Esophagus muscularis mucosa (tissue), 4 donors: ENCODE data around the gene SEC61G. TPM values are rescaled to one million over a fixed set of nuclear protein-coding genes. Genes with fewer than 3 reads are reported as not detected.

Experiments
- DNase-seq: peaks from one replicate; pipeline ENCODE4 v3.0.0-alpha.2; 2017; ENCODE audit errors: extremely low spot score
- H3K27ac ChIP-seq, 4 donors: fragments of 200-600 bp; sonication (generic); replicated peaks in 1 of 4; 1 replicate in 3 of 4; 2 replicates in 1 of 4; pipeline ENCODE4 v1.5.1; 2016 to 2019; ENCODE audit warnings: mild to moderate bottlenecking in 1 of 4
- H3K27me3 ChIP-seq, 4 donors: fragments of 200-600 bp; sonication (generic); one replicate each; pipeline versions ENCODE4 v1.5.1 to v1.6.0; 2016 to 2019
- H3K36me3 ChIP-seq, 4 donors: fragments of 200-600 bp; sonication (generic); one replicate each; pipeline ENCODE4 v1.5.1; 2016 to 2019
- H3K4me1 ChIP-seq, 4 donors: fragments of 200-600 bp; sonication (generic); one replicate each; pipeline ENCODE4 v1.5.1; 2016 to 2019
- H3K4me3 ChIP-seq, 4 donors: fragments of 200-600 bp; sonication (generic); 1 replicate in 2 of 4; 2 replicates in 2 of 4; pipeline ENCODE4 v1.5.1; 2016 to 2019; ENCODE audit warnings: mild to moderate bottlenecking in 4 of 4, moderate library complexity in 1 of 4
- H3K9me3 ChIP-seq, 4 donors: fragments of 200-600 bp; sonication (generic); 1 replicate in 3 of 4; 2 replicates in 1 of 4; pipeline ENCODE4 v1.5.1; 2016 to 2019
- EP300 ChIP-seq: sonication (generic); formaldehyde crosslinking; IDR thresholded peaks from one replicate; pipeline ENCODE4 v1.6.1; 2017; ENCODE audit warnings: antibody characterized with exemption
- POLR2A ChIP-seq: fragments of 450-650 bp; IDR thresholded peaks from one replicate; pipeline ENCODE4 v1.6.1; 2017; ENCODE audit warnings: antibody characterized with exemption, moderate library complexity, mild to moderate bottlenecking, low read depth
- POLR2AphosphoS5 ChIP-seq, 2 donors: sonication (generic); formaldehyde crosslinking; IDR thresholded peaks; one replicate each; pipeline ENCODE4 v1.6.1; 2017; ENCODE audit warnings: antibody characterized with exemption in 2 of 2
- WGBS: methylation state at CpG from one replicate; pipeline ENCODE4 v1.1.5; 2018; 5-methylcytosine and 5-hydroxymethylcytosine counted together
- intact Hi-C: fragments of 100-400 bp; cut with DNase I; formaldehyde crosslinking; loops from one replicate; pipeline ENCODE4 v1.15.1; 2023
- total RNA-seq, 4 donors: library from RNA; depleted of rRNA; stranded (reverse); fragments of >200 nt; gene quantifications; one replicate each; pipeline versions ENCODE4 v1.1.0 to v1.2.1, GENCODE V29; 2016
- TF ChIP-seq, protein P1 (sequence below), 3 experiments: fragments of 200-600 bp in 2 of 3; fragments of 450-650 bp in 1 of 3; sonication (generic) in 2 of 3; IDR thresholded peaks; one replicate each; pipeline ENCODE4 v1.5.1; 2017 to 2019; ENCODE audit warnings: antibody characterized with exemption in 3 of 3, mild to moderate bottlenecking in 2 of 3, moderate library complexity in 1 of 3

Gene SEC61G
- total RNA-seq = 100 to 1,000 TPM in 2 of 4 donors, 10 to 100 TPM in 2; 85.6 to 242 (median 148) TPM

DNA sequence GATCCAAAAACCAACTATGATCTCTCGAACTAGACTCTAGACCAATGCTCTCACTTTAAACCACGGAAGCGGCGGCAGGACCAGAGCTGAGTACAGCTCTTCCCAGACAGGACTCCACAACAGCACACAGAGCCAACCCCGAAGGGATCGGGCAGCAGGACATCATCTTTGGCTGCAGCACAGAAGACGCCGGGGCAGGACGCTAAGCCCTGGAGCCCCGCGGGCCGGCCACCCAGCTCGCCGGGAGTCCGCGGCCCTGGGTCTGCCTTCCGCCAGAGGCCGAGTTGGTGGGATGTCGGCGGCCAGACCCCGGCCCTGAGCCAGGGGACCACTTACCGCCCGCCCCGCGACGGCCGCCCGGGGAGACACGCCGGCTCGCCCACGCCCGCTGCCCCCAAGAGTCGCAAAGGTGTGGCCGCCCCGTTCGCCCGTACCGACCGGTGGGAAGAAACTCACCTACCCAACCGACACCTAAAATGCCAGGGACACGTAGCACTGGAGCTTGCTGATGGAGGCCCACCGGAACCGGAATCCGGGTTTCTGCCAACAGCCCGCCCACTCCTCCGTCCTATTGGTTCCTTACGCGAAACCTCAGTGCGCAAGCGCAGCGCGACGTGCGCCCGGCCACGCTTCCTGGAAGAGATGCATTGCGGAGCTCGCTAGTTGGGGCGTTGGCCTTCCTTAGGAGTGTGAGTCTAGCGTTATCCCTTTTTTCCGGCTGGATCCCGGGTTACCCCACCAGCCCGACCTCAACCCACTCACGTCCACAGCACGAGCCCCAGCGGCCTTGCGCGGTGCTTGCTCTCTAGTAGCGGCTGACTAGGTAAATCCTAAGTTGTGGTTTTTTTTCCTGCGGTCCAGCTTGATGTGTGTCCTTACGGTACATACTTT is at the start of gene SEC61G:
SEC61G (minus strand) TSS at position 510 of the 891 bp plus-strand sequence. CDS start 1,623 bp downstream, outside the sequence.
- peak within 1 kb of the TSS; percentile 75 to 99 (median 90) for H3K4me3 ChIP-seq
- no peaks in the 10 kb centered on the region for H3K27me3 ChIP-seq
- peaks cover 0 to 23% (median 7%) of the 10 kb centered on the region in 4 donors for H3K36me3 ChIP-seq
- TF ChIP-seq POLR2AphosphoS5 (IDR thresholded peaks at IDR 0.05) = peak; percentile 98
- TF ChIP-seq POLR2A = peak; percentile 76
- TF ChIP-seq, protein P1, sequence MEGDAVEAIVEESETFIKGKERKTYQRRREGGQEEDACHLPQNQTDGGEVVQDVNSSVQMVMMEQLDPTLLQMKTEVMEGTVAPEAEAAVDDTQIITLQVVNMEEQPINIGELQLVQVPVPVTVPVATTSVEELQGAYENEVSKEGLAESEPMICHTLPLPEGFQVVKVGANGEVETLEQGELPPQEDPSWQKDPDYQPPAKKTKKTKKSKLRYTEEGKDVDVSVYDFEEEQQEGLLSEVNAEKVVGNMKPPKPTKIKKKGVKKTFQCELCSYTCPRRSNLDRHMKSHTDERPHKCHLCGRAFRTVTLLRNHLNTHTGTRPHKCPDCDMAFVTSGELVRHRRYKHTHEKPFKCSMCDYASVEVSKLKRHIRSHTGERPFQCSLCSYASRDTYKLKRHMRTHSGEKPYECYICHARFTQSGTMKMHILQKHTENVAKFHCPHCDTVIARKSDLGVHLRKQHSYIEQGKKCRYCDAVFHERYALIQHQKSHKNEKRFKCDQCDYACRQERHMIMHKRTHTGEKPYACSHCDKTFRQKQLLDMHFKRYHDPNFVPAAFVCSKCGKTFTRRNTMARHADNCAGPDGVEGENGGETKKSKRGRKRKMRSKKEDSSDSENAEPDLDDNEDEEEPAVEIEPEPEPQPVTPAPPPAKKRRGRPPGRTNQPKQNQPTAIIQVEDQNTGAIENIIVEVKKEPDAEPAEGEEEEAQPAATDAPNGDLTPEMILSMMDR (IDR thresholded peaks at IDR 0.05) = peak in 1 of 3 experiments; percentile 20
- no peak for TF ChIP-seq EP300
- H3K9me3 ChIP-seq = no peaks in the 10 kb centered on the region
- peaks cover 26 to 31% (median 30%) of the 10 kb centered on the region in 4 donors for H3K4me1 ChIP-seq
- H3K27ac ChIP-seq = peak within 1 kb of the TSS; percentile 83 to 93 (median 91)
- intact Hi-C loops = no loop called here
- WGBS = 0% methylated on average over 33 of the region's 72 CpGs
- peak; percentile 99 for DNase-seq

DNA sequence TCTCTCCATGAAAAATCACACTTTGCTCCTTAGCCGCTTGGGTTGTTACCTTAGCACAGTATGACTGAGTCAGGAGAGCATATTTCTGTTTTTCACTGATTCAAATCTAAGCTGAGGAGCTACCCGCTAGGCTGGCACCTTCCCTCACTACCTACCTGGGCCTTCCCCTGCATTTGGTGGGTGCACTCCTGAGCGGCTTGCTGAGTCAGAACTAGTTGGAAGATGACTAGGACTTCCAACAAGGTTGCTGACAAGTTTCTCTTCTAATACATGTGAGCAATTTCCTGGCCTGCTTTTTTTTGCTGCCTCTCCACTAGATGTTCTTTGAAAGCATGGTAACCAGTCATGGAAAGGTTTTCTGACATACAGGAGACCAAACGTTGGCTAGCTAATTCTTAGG is 43.8 kb upstream of the SEC61G start:
- TF ChIP-seq, protein P1 (IDR thresholded peaks at IDR 0.05) = no peak
- TF ChIP-seq POLR2A (no peak), POLR2AphosphoS5 (IDR thresholded peaks at IDR 0.05) (no peak), EP300 (no peak)
- H3K27me3 ChIP-seq = no peaks in the 10 kb centered on the region
- WGBS = 90% methylated on average over 4 of the region's 4 CpGs
- DNase-seq = no peak
- no peak overlapping the region for H3K4me3 ChIP-seq
- intact Hi-C loops = no loop called here
- H3K4me1 ChIP-seq = peaks cover 0 to 9% (median 3%) of the 10 kb centered on the region in 4 donors
- H3K36me3 ChIP-seq = no peaks in the 10 kb centered on the region
- H3K27ac ChIP-seq = no peak overlapping the region
- no peaks in the 10 kb centered on the region for H3K9me3 ChIP-seq

DNA sequence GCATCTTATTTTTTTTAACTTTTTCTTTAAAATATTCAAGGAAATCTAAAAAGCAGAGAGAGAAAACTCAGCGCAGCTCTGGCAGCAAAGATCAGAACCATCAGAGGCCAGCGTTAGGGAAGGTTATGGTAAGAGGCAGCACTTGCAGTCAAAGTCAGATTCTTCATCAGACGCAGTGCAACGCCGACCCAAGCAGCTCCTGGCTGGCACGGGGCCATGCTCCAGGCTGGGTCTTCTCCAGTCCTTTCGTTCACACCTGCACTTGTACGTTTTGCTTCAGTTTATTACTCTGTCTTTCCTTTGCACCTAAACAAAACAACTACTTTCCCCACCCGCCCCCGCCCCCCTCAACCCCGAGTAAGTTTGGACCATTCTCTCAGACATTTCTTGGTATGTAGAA is 43.1 kb upstream of the SEC61G start:
- no peak for DNase-seq
- Histone ChIP-seq H3K27ac (no peak overlapping the region), H3K4me3 (no peak overlapping the region), H3K36me3 (no peaks in the 10 kb centered on the region), H3K4me1 (peaks cover 0 to 9% (median 3%) of the 10 kb centered on the region in 4 donors), H3K27me3 (no peaks in the 10 kb centered on the region), H3K9me3 (no peaks in the 10 kb centered on the region)
- TF ChIP-seq, protein P1 (IDR thresholded peaks at IDR 0.05) = no peak
- no peak for TF ChIP-seq POLR2AphosphoS5 (IDR thresholded peaks at IDR 0.05)
- WGBS = 38% methylated on average over 11 of the region's 11 CpGs
- intact Hi-C loops = no loop called here

DNA sequence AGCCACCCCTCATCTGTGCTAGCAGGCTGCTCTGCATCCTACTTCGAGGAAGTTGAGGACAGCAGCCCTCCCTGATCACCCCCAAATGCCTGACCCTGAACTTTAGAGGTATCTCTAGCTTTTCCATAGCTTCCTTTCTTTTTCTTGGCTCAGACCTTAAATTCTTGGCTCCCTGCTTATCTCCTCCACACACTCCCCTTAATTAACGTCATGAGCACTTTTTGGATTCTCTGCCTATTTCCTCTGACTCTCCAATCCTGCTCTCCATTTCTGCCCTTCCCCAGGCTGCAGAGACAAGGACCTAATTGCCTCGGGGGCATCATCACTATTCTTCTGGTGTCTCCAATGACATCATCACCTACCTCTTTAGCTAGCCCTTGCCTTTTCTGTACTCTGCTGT is 40.8 kb upstream of the SEC61G start:
- Histone ChIP-seq H3K4me3 (no peak overlapping the region), H3K27me3 (no peaks in the 10 kb centered on the region), H3K4me1 (peaks cover 0 to 9% (median 4%) of the 10 kb centered on the region in 4 donors), H3K36me3 (no peaks in the 10 kb centered on the region), H3K27ac (no peak overlapping the region), H3K9me3 (no peaks in the 10 kb centered on the region)
- intact Hi-C loops = no loop called here
- WGBS = 60% methylated on average over 3 of the region's 3 CpGs
- TF ChIP-seq, protein P1 (IDR thresholded peaks at IDR 0.05) = no peak
- TF ChIP-seq POLR2AphosphoS5 (IDR thresholded peaks at IDR 0.05) (no peak), POLR2A (no peak), EP300 (no peak)
- no peak for DNase-seq
